Kidney epithelial cell (primary cell): ENCODE measurements around the gene MAN1A1. TPM values are rescaled to one million over a fixed set of nuclear protein-coding genes. Genes with fewer than 3 reads are reported as not detected.

ENCODE experiments used
- DNase-seq: peaks from one replicate; pipeline ENCODE4 v3.0.0-alpha.2; 2010; ENCODE audit warnings: low read depth
- H3K27me3 ChIP-seq: 2 replicates; pipeline ENCODE4 v1.6.0; 2011; ENCODE audit warnings: low read length; ENCODE audit not compliant: control insufficient read depth, insufficient read depth
- H3K36me3 ChIP-seq: 2 replicates; pipeline ENCODE4 v1.5.1; 2011; ENCODE audit warnings: low read length; ENCODE audit not compliant: control insufficient read depth, insufficient read depth
- H3K4me3 ChIP-seq: 2 replicates; pipeline ENCODE4 v1.5.1; 2011; ENCODE audit warnings: low read depth, mild to moderate bottlenecking, control low read depth, low read length
- CTCF ChIP-seq: IDR thresholded peaks from 2 replicates; pipeline ENCODE4 v1.5.1; 2011; ENCODE audit warnings: mild to moderate bottlenecking, moderate library complexity, low read length, control low read depth, inconsistent platforms; ENCODE audit not compliant: insufficient read depth, poor library complexity, severe bottlenecking
- total RNA-seq: library from RNA; depleted of rRNA; stranded (reverse); fragments of >200 nt; gene quantifications from 2 replicates; pipeline ENCODE4 v1.2.3, GENCODE V29; 2015

The MAN1A1 gene
- total RNA-seq, 1 donor from 2014 or later: 15.0 TPM

DNA sequence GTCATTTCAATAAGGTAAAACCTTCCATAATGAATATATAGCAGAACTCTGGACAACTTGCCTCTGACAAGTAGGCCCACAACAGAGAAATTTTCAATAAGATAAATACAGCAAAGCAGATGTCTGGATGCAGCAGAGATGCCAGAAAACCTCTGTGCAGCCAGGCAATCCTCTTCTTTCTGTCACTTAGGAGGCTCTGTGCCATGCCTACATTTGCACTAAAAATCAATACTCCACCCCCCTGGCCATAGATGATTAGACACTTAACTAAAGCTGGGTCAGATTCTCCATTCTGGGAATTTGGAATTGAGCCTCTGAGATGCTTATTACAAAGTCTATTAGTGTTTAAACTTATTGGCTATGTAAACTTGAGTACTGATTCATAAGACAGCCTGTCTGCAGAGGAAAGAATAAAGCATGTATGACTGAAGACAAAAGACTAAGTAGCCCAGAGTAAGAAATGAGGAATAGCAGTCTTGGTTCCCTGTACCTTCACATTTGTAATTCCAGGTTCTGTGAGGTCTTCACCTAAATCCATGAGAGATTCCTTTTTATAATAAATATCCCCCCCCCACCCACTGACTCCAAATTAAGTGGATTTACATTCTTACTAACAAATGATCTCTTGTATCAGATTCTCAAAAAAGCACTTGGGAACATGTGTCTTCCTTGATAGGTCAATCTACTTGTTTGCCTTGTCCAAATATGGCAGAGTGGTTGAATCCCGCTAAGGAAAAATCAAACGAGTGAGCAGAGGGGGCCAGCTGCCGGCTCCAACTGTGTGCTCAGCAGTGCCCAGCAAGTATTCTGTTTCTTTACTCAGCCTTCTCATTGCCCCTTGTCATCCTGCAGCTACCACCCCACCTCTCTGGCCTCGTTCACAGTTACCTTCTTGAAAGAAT is 20.4 kb downstream of the MAN1A1 start:
- no peak for DNase-seq
- Histone ChIP-seq H3K36me3 (no peaks in the 10 kb centered on the region), H3K4me3 (no peak overlapping the region), H3K27me3 (no peaks in the 10 kb centered on the region)
- no peak for TF ChIP-seq CTCF

DNA sequence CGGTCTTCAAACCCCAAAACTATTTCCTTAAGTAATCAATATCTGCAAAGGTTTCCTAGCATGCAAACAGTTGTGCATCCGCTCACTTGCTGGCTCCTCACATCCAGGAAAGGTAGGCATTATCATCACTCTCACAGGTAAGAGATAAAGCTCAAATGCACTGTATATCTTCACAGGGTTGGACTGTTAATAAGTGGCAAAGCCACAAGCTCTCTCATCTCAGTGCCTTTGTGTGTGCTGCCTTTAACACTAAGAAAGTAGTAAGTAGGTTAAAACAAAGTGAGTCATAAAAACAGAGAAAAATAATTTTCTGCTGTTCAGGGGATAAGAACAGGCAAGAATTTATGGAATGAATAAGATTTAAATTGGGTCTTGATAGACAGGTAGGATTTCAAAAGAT is 21.3 kb downstream of the MAN1A1 start:
- no peak for TF ChIP-seq CTCF
- H3K4me3 ChIP-seq: no peak overlapping the region
- no peaks in the 10 kb centered on the region for H3K27me3 ChIP-seq
- H3K36me3 ChIP-seq: no peaks in the 10 kb centered on the region
- DNase-seq: no peak

DNA sequence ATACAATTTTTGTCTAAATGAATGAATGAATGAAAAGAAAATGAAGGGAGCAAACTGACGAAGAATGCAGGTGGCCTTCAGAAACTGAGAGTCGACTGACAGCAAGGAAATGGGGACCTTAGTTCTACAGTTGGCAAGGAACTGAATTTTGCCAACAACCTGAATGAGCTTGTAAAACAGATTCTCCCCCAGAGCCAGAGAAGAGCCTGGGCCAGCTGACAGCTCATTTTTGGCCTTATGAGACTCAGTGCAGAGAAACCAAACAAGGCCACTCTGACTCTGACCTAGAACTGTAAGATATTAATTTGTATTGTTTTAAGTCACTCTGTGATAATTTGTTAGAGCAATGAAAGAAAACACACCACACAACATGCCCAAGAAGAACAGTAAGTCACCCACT is 21.8 kb downstream of the MAN1A1 start:
- DNase-seq: no peak
- H3K36me3 ChIP-seq: no peaks in the 10 kb centered on the region
- no peak for TF ChIP-seq CTCF
- no peak overlapping the region for H3K4me3 ChIP-seq
- H3K27me3 ChIP-seq: no peaks in the 10 kb centered on the region

DNA sequence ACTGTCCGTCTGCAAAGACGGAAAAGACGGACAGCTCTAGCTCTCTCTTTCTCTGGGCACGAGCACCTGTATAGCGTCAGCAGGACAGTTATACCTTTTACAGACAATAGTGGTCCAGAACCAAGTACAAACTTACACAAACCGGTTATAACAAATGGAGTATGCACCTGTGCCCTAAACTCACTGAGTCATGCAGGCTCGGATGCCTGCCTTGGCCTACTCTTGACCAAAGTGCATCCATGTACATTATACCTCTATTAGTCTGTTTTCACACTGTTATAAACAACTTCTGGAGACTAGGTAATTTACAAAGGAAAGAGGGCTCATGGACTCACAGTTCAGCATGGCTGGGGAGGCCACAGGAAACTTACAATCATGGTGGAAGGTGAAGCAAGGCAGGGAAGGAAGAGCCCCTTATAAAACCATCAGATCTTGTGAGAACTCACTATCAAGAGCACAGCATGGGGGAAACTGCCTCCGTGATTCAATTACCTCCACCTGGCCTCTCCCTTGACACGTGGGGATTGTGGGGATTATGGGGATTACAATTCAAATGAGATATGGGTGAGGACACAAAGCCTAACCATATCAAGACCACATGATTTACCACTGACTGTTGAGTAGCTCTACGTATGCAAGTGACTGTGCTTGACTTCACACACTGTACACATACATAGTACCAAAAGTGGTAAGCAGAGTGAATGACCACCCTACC is 23.1 kb downstream of the MAN1A1 start:
- H3K27me3 ChIP-seq: no peaks in the 10 kb centered on the region
- no peaks in the 10 kb centered on the region for H3K36me3 ChIP-seq
- no peak for DNase-seq
- no peak overlapping the region for H3K4me3 ChIP-seq
- TF ChIP-seq CTCF: no peak

DNA sequence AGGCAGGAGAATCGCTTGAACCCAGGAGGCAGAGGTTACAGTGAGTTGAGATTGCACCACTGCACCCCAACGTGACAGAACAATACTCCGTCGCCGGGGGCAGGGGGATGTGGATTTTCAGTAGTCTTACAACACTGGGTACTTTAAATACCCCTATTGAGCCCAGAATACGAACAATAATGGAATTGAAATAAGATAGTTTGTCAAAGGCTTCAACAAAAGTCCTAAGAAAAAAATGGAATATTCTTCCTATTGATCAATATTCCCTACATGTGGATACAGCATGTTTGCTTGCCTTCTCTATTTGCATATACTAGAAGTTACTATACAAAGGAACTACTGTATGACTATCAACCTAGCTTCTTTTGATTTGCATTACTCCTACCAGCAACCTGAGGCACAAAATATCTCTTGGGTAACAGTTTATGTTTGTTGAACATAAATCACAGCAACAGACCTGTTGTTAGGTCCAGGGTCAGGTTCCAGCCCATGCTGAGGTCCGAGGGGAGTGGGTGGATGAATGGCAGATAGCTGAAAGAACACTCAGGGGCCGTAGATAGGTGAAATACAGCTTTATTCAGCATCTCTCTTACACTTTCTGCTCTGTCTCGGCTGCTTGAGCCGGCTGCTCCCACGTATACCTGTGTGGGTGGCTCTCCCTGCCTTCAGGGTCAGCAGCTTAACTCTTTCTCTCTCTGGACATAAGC is 23.8 kb downstream of the MAN1A1 start:
- Histone ChIP-seq H3K36me3 (no peaks in the 10 kb centered on the region), H3K4me3 (no peak overlapping the region), H3K27me3 (no peaks in the 10 kb centered on the region)
- no peak for TF ChIP-seq CTCF
- no peak for DNase-seq
